Cardiac fibroblast (primary cell): ENCODE measurements around the gene AHI1.

ENCODE experiments used
- DNase-seq, 2 donors: peaks; one replicate each; pipeline versions ENCODE4 v3.0.0 to v3.0.0-alpha.2; 2010; ENCODE audit warnings: low read depth in 2 of 2
- H3K4me3 ChIP-seq, 2 donors: replicated peaks in 1 of 2; 1 replicate in 1 of 2; 2 replicates in 1 of 2; pipeline ENCODE4 v1.5.1; 2011; ENCODE audit warnings: low read depth in 2 of 2, low read length in 2 of 2, mild to moderate bottlenecking in 2 of 2, moderate library complexity in 1 of 2
- CTCF ChIP-seq: IDR thresholded peaks from one replicate; pipeline ENCODE4 v1.5.1; 2011; ENCODE audit warnings: low read depth, mild to moderate bottlenecking, low read length, inconsistent platforms

AHI1 gene

GRCh38 chr6:135438907-135439535 lies 58.5 kb downstream of the AHI1 start:
- H3K4me3 ChIP-seq = no peak overlapping the region
- TF ChIP-seq CTCF = peak; percentile 53
- peak; percentile 29 to 46 for DNase-seq

DNA sequence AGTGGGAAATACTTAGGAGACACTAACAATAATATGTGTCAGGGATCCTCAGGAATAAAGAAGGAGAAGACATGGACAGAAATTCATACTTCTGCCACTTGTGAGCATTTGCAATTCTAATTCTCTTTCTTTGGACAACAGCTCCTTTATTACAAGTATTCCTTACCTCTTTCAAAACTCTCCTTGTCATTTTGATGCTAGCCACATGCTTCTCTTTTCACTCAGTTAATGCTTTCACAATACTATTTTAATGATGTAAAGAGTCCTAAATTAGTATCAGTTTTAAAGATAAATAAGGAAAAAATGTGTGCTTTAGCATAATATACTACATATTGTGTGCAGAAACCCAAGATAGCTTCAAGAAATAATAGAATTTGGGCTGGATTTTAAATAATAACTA lies 62.5 kb downstream of the AHI1 start:
- peak in 1 of 2 donors; percentile 6 for DNase-seq
- no peak overlapping the region for H3K4me3 ChIP-seq
- TF ChIP-seq CTCF = no peak

- no peak overlapping the region for H3K4me3 ChIP-seq
- no peak for DNase-seq
- TF ChIP-seq CTCF = no peak
Observed at GRCh38 chr6:135434095-135434494, 63.4 kb downstream of the AHI1 start.

DNA sequence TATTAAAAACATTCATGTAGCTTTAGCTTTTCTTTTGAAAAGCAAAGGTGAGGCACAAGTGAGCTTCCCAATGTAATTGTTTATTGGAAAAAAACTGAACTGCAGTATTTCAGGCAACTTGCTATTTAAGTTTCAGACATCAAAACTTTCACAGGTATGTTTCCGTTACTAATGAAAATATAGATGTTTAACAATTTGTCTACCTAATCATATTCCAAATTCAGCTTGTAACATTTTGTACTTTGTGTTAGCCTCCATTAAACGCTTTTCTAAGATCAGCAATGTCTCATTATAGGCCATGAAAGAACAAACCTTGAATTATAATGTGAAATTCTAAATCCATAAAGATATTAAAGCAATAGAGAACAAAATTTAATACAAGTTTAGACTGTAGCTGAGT lies 69.5 kb downstream of the AHI1 start:
- no peak for DNase-seq
- no peak overlapping the region for H3K4me3 ChIP-seq
- no peak for TF ChIP-seq CTCF

GRCh38 chr6:135426833-135427232 lies 70.7 kb downstream of the AHI1 start:
- no peak overlapping the region for H3K4me3 ChIP-seq
- no peak for DNase-seq
- no peak for TF ChIP-seq CTCF

DNA sequence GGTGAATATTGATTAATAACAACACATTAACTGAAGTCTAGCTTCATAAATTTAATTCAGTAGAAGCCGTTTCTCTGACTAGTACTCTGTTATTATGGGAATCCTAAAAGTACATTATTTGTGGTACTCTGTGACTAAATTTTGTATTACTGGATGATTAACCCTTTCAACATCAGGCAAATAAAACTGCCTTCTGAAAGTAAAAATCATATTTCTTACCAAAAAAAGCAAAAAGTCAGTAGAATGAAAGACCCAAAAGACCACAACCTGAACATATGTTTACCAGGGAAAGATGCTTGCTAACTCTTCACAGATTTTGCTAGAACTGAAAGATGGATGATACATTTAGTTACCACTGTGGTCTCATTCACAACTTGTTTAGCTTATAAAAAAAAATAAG lies 73.2 kb downstream of the AHI1 start:
- no peak for DNase-seq
- TF ChIP-seq CTCF = no peak
- no peak overlapping the region for H3K4me3 ChIP-seq

DNA sequence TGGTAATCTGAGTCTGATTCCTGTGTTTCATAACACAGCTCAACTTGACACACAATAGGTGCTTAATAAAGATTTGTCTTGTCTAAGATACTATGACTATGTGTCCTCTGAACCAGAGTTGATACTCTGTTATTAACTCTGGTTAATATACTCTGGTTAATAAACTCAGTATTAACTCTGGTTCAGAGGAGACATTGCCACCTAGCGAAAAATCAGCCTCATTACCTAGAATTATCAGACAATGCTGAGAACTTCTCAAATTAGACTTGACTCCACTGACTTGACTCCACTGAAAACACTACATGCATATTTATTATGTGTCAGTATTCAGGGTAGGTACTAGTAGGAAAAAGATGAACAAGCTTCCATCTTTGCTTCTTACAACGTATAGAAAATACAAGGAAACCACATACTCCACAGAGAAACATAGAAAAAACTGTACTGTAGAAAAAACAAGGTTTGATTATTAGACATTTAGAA lies 73.9 kb downstream of the AHI1 start:
- peak; percentile 65 for TF ChIP-seq CTCF
- peak; percentile 68 for DNase-seq

More for the DNA sequence above, 73.9 kb downstream of the AHI1 start:
- no peak overlapping the region for H3K4me3 ChIP-seq
